ENCODE results near the gene OR10G7. TPM values are rescaled to one million over a fixed set of nuclear protein-coding genes. Genes with fewer than 3 reads are reported as not detected.
"Not testable (repeated sequence)": the region's sequence is repeated elsewhere in the genome, so short reads cannot be mapped to it uniquely, and the experiment has no call there.

The OR10G7 gene
- total RNA-seq, 4 donors from 2014 or later, result not detected

- no peak for DNase-seq (ENCODE audit: low spot score in 2 of 2)
- intact Hi-C loops (cut with DNase I; ENCODE audit: low total_unique reads), result no loop called here
- TF ChIP-seq POLR2A (IDR thresholded peaks at IDR 0.05) (no peak), CTCF (IDR thresholded peaks at IDR 0.05) (no peak)
- WGBS, 2 donors, result 85 to 86% methylated on average over 9 of the region's 9 CpGs
- no peak overlapping the region for H3K4me3 ChIP-seq (ENCODE audit: low read depth, poor library complexity, severe bottlenecking)
Observed at GRCh38 chr11:124039557-124039956, 1.6 kb downstream of the OR10G7 start.

GRCh38 chr11:124036666-124037065 is 4.5 kb downstream of the OR10G7 start:
- no peak for DNase-seq (ENCODE audit: low spot score in 2 of 2)
- TF ChIP-seq CTCF (IDR thresholded peaks at IDR 0.05), result no peak
- TF ChIP-seq POLR2A (IDR thresholded peaks at IDR 0.05), result no peak
- 41 to 53% methylated on average over 1 of the region's 1 CpG for WGBS, 2 donors
- H3K4me3 ChIP-seq (ENCODE audit: low read depth, poor library complexity, severe bottlenecking), result no peak overlapping the region
- intact Hi-C loops (cut with DNase I; ENCODE audit: low total_unique reads), result no loop called here

GRCh38 chr11:124026498-124026897 is 14.6 kb downstream of the OR10G7 start, which contains the start of gene OR10G8:
TSS of gene OR10G8 (plus strand) at chr11:124026798. CDS start at chr11:124029623, 2,825 bp downstream.
- intact Hi-C loops (cut with DNase I; ENCODE audit: low total_unique reads), result no loop called here
- 71 to 76% methylated on average over 2 of the region's 2 CpGs for WGBS, 2 donors
- no peak within 1 kb of the TSS for H3K4me3 ChIP-seq (ENCODE audit: low read depth, poor library complexity, severe bottlenecking)
- TF ChIP-seq POLR2A (IDR thresholded peaks at IDR 0.05) (no peak), CTCF (IDR thresholded peaks at IDR 0.05) (no peak)
- DNase-seq (ENCODE audit: low spot score in 2 of 2), result no peak

GRCh38 chr11:124015837-124016236 is 25.3 kb downstream of the OR10G7 start:
- 85 to 89% methylated on average over 4 to 5 of the region's 9 CpGs for WGBS, 2 donors
- intact Hi-C loops (cut with DNase I; ENCODE audit: low total_unique reads); H3K4me3 ChIP-seq (ENCODE audit: low read depth, poor library complexity, severe bottlenecking); DNase-seq (ENCODE audit: low spot score in 2 of 2): not testable (repeated sequence)

- DNase-seq (ENCODE audit: low spot score in 2 of 2), result no peak
- H3K4me3 ChIP-seq (ENCODE audit: low read depth, poor library complexity, severe bottlenecking), result no peak within 1 kb of the TSS
- TF ChIP-seq POLR2A (IDR thresholded peaks at IDR 0.05), result no peak
- TF ChIP-seq CTCF (IDR thresholded peaks at IDR 0.05), result no peak
- WGBS, 2 donors, result 84 to 92% methylated on average over 2 of the region's 2 CpGs
- intact Hi-C loops (cut with DNase I; ENCODE audit: low total_unique reads), result no loop called here
Observed at GRCh38 chr11:124012697-124013096, 28.4 kb downstream of the OR10G7 start, which contains the start of gene OR10G4. TSS of gene OR10G4 (plus strand) at chr11:124012997. CDS start at chr11:124015575, 2,578 bp downstream.

- H3K4me3 ChIP-seq (ENCODE audit: low read depth, poor library complexity, severe bottlenecking), result no peak within 1 kb of the TSS
- DNase-seq (ENCODE audit: low spot score in 2 of 2), result no peak
- WGBS, 2 donors, result 67 to 84% methylated on average over 1 of the region's 1 CpG
- intact Hi-C loops (cut with DNase I; ENCODE audit: low total_unique reads), result no loop called here
- TF ChIP-seq POLR2A (IDR thresholded peaks at IDR 0.05) (no peak), CTCF (IDR thresholded peaks at IDR 0.05) (no peak)
Observed at GRCh38 chr11:123995119-123995518, 46.0 kb downstream of the OR10G7 start, which contains the start of gene OR10G6. TSS of gene OR10G6 (minus strand) at chr11:123995161. CDS start at chr11:123995161, 0 bp downstream.

Other genes starting within 250 kb of the OR10G7 start
- not detected for gene OR6M1, start 235.0 kb downstream of the OR10G7 start, total RNA-seq
- gene TMEM225, start 155.7 kb downstream of the OR10G7 start, total RNA-seq, result not detected
- gene OR8D4, start 139.2 kb downstream of the OR10G7 start, total RNA-seq, result under 1 TPM in 1 of 4 donors, not detected in 3; 0.06 TPM
- gene OR4D5, start 101.7 kb downstream of the OR10G7 start, total RNA-seq, result not detected
- not detected for gene OR6T1, start 97.5 kb downstream of the OR10G7 start, total RNA-seq
- gene OR10S1, start 63.5 kb downstream of the OR10G7 start, total RNA-seq, result not detected
- gene OR10G6, start 46.2 kb downstream of the OR10G7 start, total RNA-seq, result not detected
- not detected for gene OR10G4, start 28.3 kb downstream of the OR10G7 start, total RNA-seq
- gene OR10G9, start 18.3 kb downstream of the OR10G7 start, total RNA-seq, result not detected
- gene OR10G8, start 14.5 kb downstream of the OR10G7 start, total RNA-seq, result not detected
- gene VWA5A, start 74.1 kb upstream of the OR10G7 start, total RNA-seq, result 10 to 100 TPM; 16.4 to 27.4 (median 24.0) TPM
- not detected for gene OR10D3, start 142.0 kb upstream of the OR10G7 start, total RNA-seq
- not detected for gene OR8G1, start 199.8 kb upstream of the OR10G7 start, total RNA-seq
- gene OR8G5, start 215.1 kb upstream of the OR10G7 start, total RNA-seq, result not detected

Data from lower leg skin (tissue), 4 donors.